Thyroid gland (tissue), 4 donors: ENCODE results near the gene NPAS2. TPM values are rescaled to one million over a fixed set of nuclear protein-coding genes. Genes with fewer than 3 reads are reported as not detected.

Source experiments
- DNase-seq, 2 donors: peaks; one replicate each; pipeline ENCODE4 v3.0.0-alpha.2; 2019
- H3K27ac ChIP-seq, 3 donors: fragments of 200-600 bp; sonication (generic); 1 replicate in 2 of 3; 2 replicates in 1 of 3; pipeline ENCODE4 v1.5.1; 2016 to 2019; ENCODE audit warnings: mild to moderate bottlenecking in 1 of 3, moderate library complexity in 1 of 3
- H3K27me3 ChIP-seq: fragments of 200-600 bp; sonication (generic); one replicate; pipeline ENCODE4 v1.5.1; 2019
- H3K36me3 ChIP-seq, 2 donors: fragments of 200-600 bp; sonication (generic); one replicate each; pipeline ENCODE4 v1.5.1; 2016 to 2019
- H3K4me1 ChIP-seq, 2 donors: fragments of 200-600 bp; sonication (generic); one replicate each; pipeline ENCODE4 v1.5.1; 2017 to 2019
- H3K4me3 ChIP-seq, 3 donors: fragments of 200-600 bp; sonication (generic); replicated peaks in 1 of 3; 1 replicate in 2 of 3; 2 replicates in 1 of 3; pipeline ENCODE4 v1.5.1; 2016; ENCODE audit warnings: mild to moderate bottlenecking in 1 of 3
- H3K9me3 ChIP-seq: fragments of 200-600 bp; sonication (generic); one replicate; pipeline ENCODE4 v1.5.1; 2017
- CTCF ChIP-seq, 6 experiments: fragments of 200-600 bp in 3 of 6; fragments of 450-650 bp in 3 of 6; sonication (generic) in 3 of 6; IDR thresholded peaks; one replicate each; pipeline ENCODE4 v1.5.1; 2016 to 2019; ENCODE audit warnings: antibody characterized with exemption in 6 of 6, mild to moderate bottlenecking in 2 of 6, inconsistent platforms in 1 of 6, moderate library complexity in 1 of 6
- POLR2A ChIP-seq, 2 donors: fragments of 450-650 bp; IDR thresholded peaks; one replicate each; pipeline ENCODE4 v1.6.1; 2017; ENCODE audit warnings: antibody characterized with exemption in 2 of 2, mild to moderate bottlenecking in 2 of 2, moderate library complexity in 1 of 2
- WGBS, 2 donors: methylation state at CpG; one replicate each; pipeline ENCODE4 v1.1.5; 2017; 5-methylcytosine and 5-hydroxymethylcytosine counted together
- intact Hi-C: fragments of 100-400 bp; cut with DNase I; formaldehyde crosslinking; loops from one replicate; pipeline ENCODE4 v1.15.1; 2023
- total RNA-seq, 4 donors: library from RNA; depleted of rRNA; stranded (reverse); fragments of >200 nt; gene quantifications; one replicate each; pipeline ENCODE4 v1.2.3, GENCODE V29; 2016

The NPAS2 gene
- total RNA-seq, 4 donors from 2014 or later = 12.7 to 22.8 (median 16.1) TPM

- 86 to 92% methylated on average over 3 of the region's 3 CpGs for WGBS, 2 donors
- intact Hi-C loops = no loop called here
- H3K27ac ChIP-seq = no peak overlapping the region
These were observed 38.0 kb downstream of the NPAS2 start for GRCh38 chr2:100857915-100858314.

GRCh38 chr2:100859902-100860301 lies 40.0 kb downstream of the NPAS2 start:
- Histone ChIP-seq H3K4me1 (no peaks in the 10 kb centered on the region), H3K4me3 (no peak overlapping the region), H3K27ac (no peak overlapping the region), H3K27me3 (no peaks in the 10 kb centered on the region), H3K9me3 (no peaks in the 10 kb centered on the region), H3K36me3 (no peaks in the 10 kb centered on the region)
- intact Hi-C loops = no loop called here
- no peak for DNase-seq
- TF ChIP-seq CTCF (IDR thresholded peaks at IDR 0.05) = no peak
- 85 to 94% methylated on average over 2 of the region's 2 CpGs for WGBS, 2 donors

More at GRCh38 chr2:100857915-100858314, 38.0 kb downstream of the NPAS2 start:
- Histone ChIP-seq H3K36me3 (no peaks in the 10 kb centered on the region), H3K27me3 (no peaks in the 10 kb centered on the region), H3K4me1 (peaks cover 0 to 5% of the 10 kb centered on the region in 2 donors), H3K4me3 (no peak overlapping the region), H3K9me3 (no peaks in the 10 kb centered on the region)
- TF ChIP-seq CTCF (IDR thresholded peaks at IDR 0.05) (no peak), POLR2A (IDR thresholded peaks at IDR 0.05) (no peak)
- no peak for DNase-seq

GRCh38 chr2:100861340-100861739 lies 41.4 kb downstream of the NPAS2 start:
- Histone ChIP-seq H3K4me1 (peaks cover 0 to 7% of the 10 kb centered on the region in 2 donors), H3K27ac (no peak overlapping the region), H3K9me3 (no peaks in the 10 kb centered on the region), H3K4me3 (no peak overlapping the region), H3K36me3 (no peaks in the 10 kb centered on the region), H3K27me3 (no peaks in the 10 kb centered on the region)
- 89 to 95% methylated on average over 4 of the region's 4 CpGs for WGBS, 2 donors
- DNase-seq = no peak
- intact Hi-C loops = no loop called here
- no peak for TF ChIP-seq CTCF (IDR thresholded peaks at IDR 0.05)
- TF ChIP-seq POLR2A (IDR thresholded peaks at IDR 0.05) = no peak

GRCh38 chr2:100862081-100862480 lies 42.1 kb downstream of the NPAS2 start:
- Histone ChIP-seq H3K4me3 (no peak overlapping the region), H3K9me3 (no peaks in the 10 kb centered on the region), H3K27me3 (no peaks in the 10 kb centered on the region), H3K4me1 (peaks cover 0 to 9% of the 10 kb centered on the region in 2 donors), H3K36me3 (no peaks in the 10 kb centered on the region), H3K27ac (no peak overlapping the region)
- DNase-seq = no peak
- intact Hi-C loops = no loop called here
- TF ChIP-seq CTCF (IDR thresholded peaks at IDR 0.05) (no peak), POLR2A (IDR thresholded peaks at IDR 0.05) (no peak)
- WGBS, 2 donors = 74 to 82% methylated on average over 5 of the region's 5 CpGs

- WGBS, 2 donors = 91 to 93% methylated on average over 5 of the region's 5 CpGs
- no peak overlapping the region for H3K27ac ChIP-seq
- no peak overlapping the region for H3K4me3 ChIP-seq
- no peaks in the 10 kb centered on the region for H3K27me3 ChIP-seq
- intact Hi-C loops = no loop called here
- peaks cover 0 to 18% of the 10 kb centered on the region in 2 donors for H3K4me1 ChIP-seq
- H3K36me3 ChIP-seq = no peaks in the 10 kb centered on the region
- TF ChIP-seq POLR2A (IDR thresholded peaks at IDR 0.05) = no peak
- TF ChIP-seq CTCF (IDR thresholded peaks at IDR 0.05) = no peak
- H3K9me3 ChIP-seq = no peaks in the 10 kb centered on the region
- no peak for DNase-seq
These were observed 46.0 kb downstream of the NPAS2 start for GRCh38 chr2:100865816-100866460.
